Measurements from ENCODE around the gene BST1.

DNA sequence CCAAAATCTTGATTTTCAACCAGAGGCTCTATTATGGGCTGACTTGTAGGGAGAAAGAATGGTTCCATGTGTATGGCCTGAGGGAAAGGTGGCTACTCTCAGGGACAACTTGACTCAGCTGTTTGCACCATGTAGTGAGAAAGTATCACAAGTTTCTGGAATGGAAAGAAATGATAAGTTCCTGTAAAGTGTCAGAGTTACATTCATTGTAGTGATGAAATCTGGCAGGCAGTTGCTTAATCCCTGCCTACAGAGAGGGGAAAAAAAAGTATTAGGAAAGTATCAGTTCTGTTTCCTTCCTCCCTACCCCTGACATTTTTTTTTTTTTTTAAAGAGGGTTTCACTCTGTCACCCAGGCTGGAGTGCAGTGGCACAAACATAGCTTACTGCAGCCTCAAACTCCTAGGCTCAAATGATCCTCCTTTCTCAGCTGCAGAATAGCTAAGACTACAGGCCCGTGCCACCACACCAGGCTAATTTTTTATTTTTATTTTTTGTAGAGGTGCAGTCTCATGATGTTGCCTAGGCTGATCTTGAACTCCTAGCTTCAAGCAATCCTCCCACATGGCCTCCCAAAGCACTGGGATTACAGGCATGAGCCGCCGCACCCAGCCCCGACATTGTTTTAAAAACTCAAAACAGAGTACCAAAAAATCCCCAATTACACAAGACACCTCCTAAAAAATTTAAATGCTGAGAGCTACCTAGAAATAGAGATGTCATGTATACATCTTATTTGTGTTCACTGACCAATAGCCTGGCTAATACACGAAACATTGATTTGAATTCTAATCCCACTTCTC lies 42.9 kb upstream of the BST1 start:
- no peak for TF ChIP-seq CTCF (IDR thresholded peaks at IDR 0.05)
- TF ChIP-seq TEAD4 (CRISPR knock-in tag; IDR thresholded peaks at IDR 0.05) = no peak
- TF ChIP-seq KAT7 (CRISPR knock-in tag; IDR thresholded peaks at IDR 0.05; ENCODE audit: borderline replicate concordance) = no peak
- TF ChIP-seq USF2 (CRISPR knock-in tag; IDR thresholded peaks at IDR 0.05) = no peak

All from WTC11 (cell line).